Neural cell (in vitro differentiated cells): ENCODE data around the gene KREMEN1. TPM values are rescaled to one million over a fixed set of nuclear protein-coding genes. Genes with fewer than 3 reads are reported as not detected.

ENCODE experiments used
- H2AFZ ChIP-seq: fragments of 200-600, 300-800 bp; sonication (generic), shearing (Covaris generic); 2 replicates; pipeline ENCODE4 v1.6.0; 2014; ENCODE audit warnings: low read depth, mild to moderate bottlenecking, antibody characterized with exemption, low read length, moderate library complexity
- H3F3A ChIP-seq: fragments of 200-600 bp; shearing (Covaris generic); 2 replicates; pipeline ENCODE4 v1.6.1; 2016; ENCODE audit warnings: mild to moderate bottlenecking, moderate library complexity, mixed read lengths, antibody characterized with exemption, low read length; ENCODE audit not compliant: insufficient read depth, poor library complexity, severe bottlenecking
- H3K27ac ChIP-seq: fragments of 200-600, 300-800 bp; sonication (generic), shearing (Covaris generic); 2 replicates; pipeline ENCODE4 v1.5.1; 2014; ENCODE audit warnings: mild to moderate bottlenecking, low read length, moderate library complexity
- H3K27me3 ChIP-seq: fragments of 300-800, 200-600 bp; sonication (generic), shearing (Covaris generic); 2 replicates; pipeline ENCODE4 v1.6.0; 2014; ENCODE audit warnings: mild to moderate bottlenecking, low read depth, low read length, moderate library complexity; ENCODE audit not compliant: insufficient read depth
- H3K36me3 ChIP-seq: fragments of 300-800, 200-600 bp; sonication (generic), shearing (Covaris generic); 2 replicates; pipeline ENCODE4 v1.5.1; 2014; ENCODE audit warnings: mild to moderate bottlenecking, antibody characterized with exemption, low read length, moderate library complexity; ENCODE audit not compliant: insufficient read depth
- H3K4me2 ChIP-seq: fragments of 300-800, 200-600 bp; sonication (generic), shearing (Covaris generic); 2 replicates; pipeline ENCODE4 v1.6.0; 2014; ENCODE audit warnings: mild to moderate bottlenecking, low read length
- H3K4me3 ChIP-seq: fragments of 300-800, 200-600 bp; sonication (generic), shearing (Covaris generic); 2 replicates; pipeline ENCODE4 v1.5.1; 2014; ENCODE audit warnings: mild to moderate bottlenecking, low read length, moderate library complexity
- H3K79me2 ChIP-seq: fragments of 200-600 bp; shearing (Covaris generic); replicated peaks from 2 replicates; pipeline ENCODE4 v1.6.0; 2014; ENCODE audit warnings: mild to moderate bottlenecking, low read length, moderate library complexity; ENCODE audit not compliant: insufficient read depth
- H3K9ac ChIP-seq: fragments of 300-800, 200-600 bp; sonication (generic), shearing (Covaris generic); 2 replicates; pipeline ENCODE4 v1.6.1; 2016; ENCODE audit warnings: mild to moderate bottlenecking, low read length, mixed read lengths
- H3K9me2 ChIP-seq: fragments of 200-600 bp; shearing (Covaris generic); 2 replicates; pipeline ENCODE4 v1.6.1; 2016; ENCODE audit warnings: mild to moderate bottlenecking, low read length, mixed read lengths; ENCODE audit not compliant: insufficient read depth
- H3K9me3 ChIP-seq: fragments of 200-600, 300-800 bp; sonication (generic), shearing (Covaris generic); 2 replicates; pipeline ENCODE4 v1.6.1; 2016; ENCODE audit warnings: mild to moderate bottlenecking, mixed run types, low read length, moderate library complexity, mixed read lengths
- H4K20me1 ChIP-seq: fragments of 200-600 bp; shearing (Covaris generic); 2 replicates; pipeline ENCODE4 v1.6.1; 2016; ENCODE audit warnings: mild to moderate bottlenecking, mixed run types; ENCODE audit not compliant: insufficient read depth
- EP300 ChIP-seq: fragments of 450-650 bp; conservative IDR thresholded peaks from 2 replicates; pipeline ENCODE4 v1.6.1; 2014; ENCODE audit warnings: antibody characterized with exemption, mild to moderate bottlenecking, moderate library complexity; ENCODE audit not compliant: poor library complexity, severe bottlenecking
- EZH2 ChIP-seq: fragments of 200-600, 300-800 bp; shearing (Covaris generic), sonication (generic); IDR thresholded peaks from 2 replicates; pipeline ENCODE4 v1.6.1; 2014; ENCODE audit warnings: antibody characterized with exemption, low read length, borderline replicate concordance, mild to moderate bottlenecking; ENCODE audit not compliant: insufficient read depth, poor library complexity, severe bottlenecking
- MXI1 ChIP-seq: fragments of 450-650 bp; conservative IDR thresholded peaks from 2 replicates; pipeline ENCODE4 v1.6.1; 2014; ENCODE audit warnings: antibody characterized with exemption, mild to moderate bottlenecking; ENCODE audit not compliant: poor library complexity, severe bottlenecking
- POLR2AphosphoS5 ChIP-seq: IDR thresholded peaks from 2 replicates; pipeline ENCODE4 v1.6.1; 2012
- RAD21 ChIP-seq: fragments of 450-650 bp; conservative IDR thresholded peaks from 2 replicates; pipeline ENCODE4 v1.6.1; 2014; ENCODE audit warnings: antibody characterized with exemption, mild to moderate bottlenecking, moderate library complexity
- REST ChIP-seq: IDR thresholded peaks from 2 replicates; pipeline ENCODE4 v1.6.1; 2012; ENCODE audit warnings: borderline replicate concordance
- SMC3 ChIP-seq: fragments of 450-650 bp; conservative IDR thresholded peaks from 2 replicates; pipeline ENCODE4 v1.6.1; 2014; ENCODE audit warnings: antibody characterized with exemption, mild to moderate bottlenecking, moderate library complexity; ENCODE audit not compliant: poor library complexity
- TAF1 ChIP-seq: IDR thresholded peaks from 2 replicates; pipeline ENCODE4 v1.6.1; 2012; ENCODE audit warnings: low read depth
- polyA plus RNA-seq: library from polyadenylated mRNA; depleted of rRNA; stranded (reverse); fragments of >200 nt; gene quantifications from 2 replicates; pipeline ENCODE4 v1.2.3, GENCODE V29; 2014
- TF ChIP-seq, protein P1 (sequence below): fragments of 450-650 bp; IDR thresholded peaks from 2 replicates; pipeline ENCODE4 v1.5.1; 2014; ENCODE audit warnings: antibody characterized with exemption, mild to moderate bottlenecking, moderate library complexity; ENCODE audit not compliant: poor library complexity, severe bottlenecking

The KREMEN1 gene
- polyA plus RNA-seq, 1 donor from 2014 or later: 3.3 TPM

GRCh38 chr22:29201782-29202181 lies 128.9 kb downstream of the KREMEN1 start:
- Histone ChIP-seq H3K4me3 (no peak overlapping the region), H3K36me3 (no peaks in the 10 kb centered on the region), H3K4me2 (no peak overlapping the region), H3K27ac (no peak overlapping the region), H3K79me2 (no peaks in the 10 kb centered on the region), H3K9ac (no peak overlapping the region), H3F3A (no peaks in the 10 kb centered on the region), H4K20me1 (no peaks in the 10 kb centered on the region), H3K9me2 (no peaks in the 10 kb centered on the region), H3K27me3 (no peaks in the 10 kb centered on the region), H2AFZ (no peak overlapping the region), H3K9me3 (no peaks in the 10 kb centered on the region)
- TF ChIP-seq TAF1: no peak
- no peak for TF ChIP-seq EP300
- TF ChIP-seq SMC3: no peak
- no peak for TF ChIP-seq EZH2
- no peak for TF ChIP-seq POLR2AphosphoS5
- TF ChIP-seq MXI1: no peak
- no peak for TF ChIP-seq REST
- TF ChIP-seq, protein P1, sequence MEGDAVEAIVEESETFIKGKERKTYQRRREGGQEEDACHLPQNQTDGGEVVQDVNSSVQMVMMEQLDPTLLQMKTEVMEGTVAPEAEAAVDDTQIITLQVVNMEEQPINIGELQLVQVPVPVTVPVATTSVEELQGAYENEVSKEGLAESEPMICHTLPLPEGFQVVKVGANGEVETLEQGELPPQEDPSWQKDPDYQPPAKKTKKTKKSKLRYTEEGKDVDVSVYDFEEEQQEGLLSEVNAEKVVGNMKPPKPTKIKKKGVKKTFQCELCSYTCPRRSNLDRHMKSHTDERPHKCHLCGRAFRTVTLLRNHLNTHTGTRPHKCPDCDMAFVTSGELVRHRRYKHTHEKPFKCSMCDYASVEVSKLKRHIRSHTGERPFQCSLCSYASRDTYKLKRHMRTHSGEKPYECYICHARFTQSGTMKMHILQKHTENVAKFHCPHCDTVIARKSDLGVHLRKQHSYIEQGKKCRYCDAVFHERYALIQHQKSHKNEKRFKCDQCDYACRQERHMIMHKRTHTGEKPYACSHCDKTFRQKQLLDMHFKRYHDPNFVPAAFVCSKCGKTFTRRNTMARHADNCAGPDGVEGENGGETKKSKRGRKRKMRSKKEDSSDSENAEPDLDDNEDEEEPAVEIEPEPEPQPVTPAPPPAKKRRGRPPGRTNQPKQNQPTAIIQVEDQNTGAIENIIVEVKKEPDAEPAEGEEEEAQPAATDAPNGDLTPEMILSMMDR: no peak
- no peak for TF ChIP-seq RAD21

DNA sequence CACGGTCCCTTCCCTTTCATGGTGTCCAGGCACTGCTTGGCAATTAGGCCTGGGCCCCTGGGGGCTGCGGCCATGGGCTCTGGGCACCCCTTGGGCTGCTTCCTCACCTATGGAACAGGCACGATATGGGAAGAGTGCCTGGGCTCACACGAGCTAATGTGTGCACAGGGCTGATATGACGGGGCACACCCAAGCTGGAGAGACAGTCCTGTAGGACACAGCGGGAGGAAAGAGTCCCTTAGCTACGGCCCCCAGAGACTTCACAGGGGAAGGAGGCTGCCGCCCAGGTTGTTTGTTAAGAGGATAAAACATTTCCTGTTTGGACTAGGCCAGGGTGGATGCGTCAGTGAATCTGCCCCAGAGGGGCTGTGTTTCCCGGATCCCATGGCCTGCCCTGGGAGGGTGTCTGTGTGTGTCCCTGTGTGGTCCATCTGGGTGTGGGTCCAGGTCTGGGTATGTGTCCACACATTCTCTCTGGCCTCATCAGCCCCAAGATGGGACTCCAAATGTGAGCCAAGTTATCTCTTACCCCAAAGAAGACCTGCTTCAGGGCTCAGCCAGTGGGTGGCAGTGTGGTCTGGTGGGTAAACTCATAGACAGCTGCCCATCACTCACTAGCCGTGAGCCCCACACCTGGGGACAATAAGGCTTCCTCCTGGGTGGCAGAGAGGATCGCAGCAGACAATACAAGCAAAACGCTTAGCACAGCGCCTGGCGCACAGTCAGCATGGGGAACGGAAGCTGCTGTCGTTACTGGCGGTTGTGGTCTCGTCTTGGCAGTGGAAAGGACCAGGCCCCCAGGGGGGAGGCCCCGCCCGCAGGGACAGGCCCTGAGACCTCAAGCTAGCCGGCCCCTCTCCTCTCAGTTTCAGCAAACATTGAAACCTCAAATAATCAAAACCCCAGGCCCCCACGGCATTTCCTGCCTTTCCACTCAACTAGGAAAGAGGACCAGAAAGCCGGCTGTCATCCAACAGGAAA lies 129.7 kb downstream of the KREMEN1 start:
- Histone ChIP-seq H3K9ac (no peak overlapping the region), H3K79me2 (no peaks in the 10 kb centered on the region), H3K4me2 (no peak overlapping the region), H3K27ac (no peak overlapping the region), H2AFZ (no peak overlapping the region), H3F3A (no peaks in the 10 kb centered on the region), H3K9me3 (no peaks in the 10 kb centered on the region), H3K27me3 (no peaks in the 10 kb centered on the region), H3K4me3 (no peak overlapping the region), H3K36me3 (no peaks in the 10 kb centered on the region), H3K9me2 (no peaks in the 10 kb centered on the region), H4K20me1 (no peaks in the 10 kb centered on the region)
- TF ChIP-seq EZH2 (no peak), EP300 (no peak), REST (no peak), POLR2AphosphoS5 (no peak), RAD21 (no peak), MXI1 (no peak), TAF1 (no peak), SMC3 (no peak)
- TF ChIP-seq, protein P1: no peak
